Parathyroid adenoma (tissue), 2 donors: ENCODE data around the gene OR13J1.
A peak's percentile ranks its signal among the peaks of the same experiment; 100 is the strongest.

Experiments used
- H2AFZ ChIP-seq: fragments of 300-600 bp; sonication (generic); one replicate; pipeline ENCODE4 v1.7.0; 2017; ENCODE audit warnings: antibody characterized with exemption, mild to moderate bottlenecking
- H3K27ac ChIP-seq: fragments of 300-600 bp; sonication (generic); one replicate; pipeline ENCODE4 v1.7.0; 2017
- H3K27me3 ChIP-seq: fragments of 300-600 bp; sonication (generic); one replicate; pipeline ENCODE4 v1.7.0; 2017; ENCODE audit warnings: low read length; ENCODE audit not compliant: control insufficient read depth, insufficient read depth
- H3K36me3 ChIP-seq: fragments of 300-600 bp; sonication (generic); one replicate; pipeline ENCODE4 v1.7.0; 2017; ENCODE audit warnings: low read length; ENCODE audit not compliant: control insufficient read depth, insufficient read depth
- H3K4me1 ChIP-seq: fragments of 300-600 bp; sonication (generic); one replicate; pipeline ENCODE4 v1.7.0; 2017; ENCODE audit warnings: control low read depth
- H3K4me2 ChIP-seq: fragments of 300-600 bp; sonication (generic); one replicate; pipeline ENCODE4 v1.7.0; 2017; ENCODE audit warnings: low read length
- H3K4me3 ChIP-seq: fragments of 300-600 bp; sonication (generic); one replicate; pipeline ENCODE4 v1.7.0; 2017; ENCODE audit warnings: low read depth, low read length
- H3K79me2 ChIP-seq: fragments of 300-600 bp; sonication (generic); one replicate; pipeline ENCODE4 v1.7.0; 2017; ENCODE audit warnings: control low read depth
- H3K9ac ChIP-seq: fragments of 300-600 bp; sonication (generic); one replicate; pipeline ENCODE4 v1.7.0; 2017; ENCODE audit warnings: mild to moderate bottlenecking
- H3K9me3 ChIP-seq: fragments of 300-600 bp; sonication (generic); one replicate; pipeline ENCODE4 v1.7.0; 2017; ENCODE audit warnings: low read length; ENCODE audit not compliant: control insufficient read depth
- CTCF ChIP-seq: fragments of 300-600 bp; sonication (generic); IDR thresholded peaks from one replicate; pipeline ENCODE4 v1.7.0; 2017; ENCODE audit warnings: antibody characterized with exemption, mild to moderate bottlenecking
- donor health status: primary hyperparathyroidism.

OR13J1 gene

DNA sequence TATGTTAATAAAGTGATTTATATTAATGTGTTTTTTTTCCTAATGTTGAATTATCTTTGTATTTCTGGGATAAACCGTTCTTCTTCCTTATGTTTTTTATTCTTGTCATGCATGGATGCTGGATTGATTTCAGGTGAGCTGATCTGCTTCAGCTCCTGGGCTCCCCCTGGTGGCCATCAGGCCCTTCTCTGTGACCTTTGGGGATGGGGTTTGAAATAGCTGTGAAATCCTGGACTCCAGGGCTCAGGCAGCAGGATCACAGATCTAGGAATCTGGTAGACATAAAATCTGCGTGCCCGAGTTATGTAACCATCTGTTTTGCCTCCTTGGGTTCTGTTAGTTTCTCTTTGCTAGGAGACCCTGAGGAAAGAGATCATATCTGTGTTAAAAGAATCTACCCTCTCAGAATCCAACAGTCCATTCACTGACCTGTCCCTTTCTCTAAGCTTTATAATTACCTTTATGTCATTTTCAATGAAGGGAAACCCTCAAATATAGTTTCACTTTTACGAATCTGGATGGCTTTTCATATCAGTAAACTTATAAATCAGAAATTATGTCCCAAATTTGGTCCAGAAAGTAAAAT, 12.2 kb upstream of the OR13J1 start:
- H3K27ac ChIP-seq = no peak overlapping the region
- H3K4me1 ChIP-seq = no peaks in the 10 kb centered on the region
- H3K4me3 ChIP-seq = no peak overlapping the region
- H3K79me2 ChIP-seq = no peaks in the 10 kb centered on the region
- H2AFZ ChIP-seq = no peak overlapping the region
- peak; percentile 82 for TF ChIP-seq CTCF
- H3K4me2 ChIP-seq = no peak overlapping the region
- no peaks in the 10 kb centered on the region for H3K27me3 ChIP-seq
- no peaks in the 10 kb centered on the region for H3K36me3 ChIP-seq
- H3K9me3 ChIP-seq = no peaks in the 10 kb centered on the region
- H3K9ac ChIP-seq = no peak overlapping the region

- Histone ChIP-seq H3K4me3 (no peak overlapping the region), H3K27ac (no peak overlapping the region), H3K9ac (no peak overlapping the region), H3K4me1 (no peaks in the 10 kb centered on the region), H3K4me2 (no peak overlapping the region), H3K36me3 (no peaks in the 10 kb centered on the region), H3K79me2 (no peaks in the 10 kb centered on the region), H3K9me3 (no peaks in the 10 kb centered on the region), H2AFZ (no peak overlapping the region), H3K27me3 (no peaks in the 10 kb centered on the region)
- TF ChIP-seq CTCF = no peak
These were observed 2.3 kb upstream of the OR13J1 start for GRCh38 chr9:35872505-35872904.

GRCh38 chr9:35871545-35871944, 1.3 kb upstream of the OR13J1 start:
- Histone ChIP-seq H3K36me3 (no peaks in the 10 kb centered on the region), H3K27ac (no peak overlapping the region), H3K9ac (no peak overlapping the region), H3K79me2 (no peaks in the 10 kb centered on the region), H3K27me3 (no peaks in the 10 kb centered on the region), H3K4me3 (no peak overlapping the region), H3K9me3 (no peaks in the 10 kb centered on the region), H2AFZ (no peak overlapping the region), H3K4me2 (no peak overlapping the region), H3K4me1 (no peaks in the 10 kb centered on the region)
- no peak for TF ChIP-seq CTCF

DNA sequence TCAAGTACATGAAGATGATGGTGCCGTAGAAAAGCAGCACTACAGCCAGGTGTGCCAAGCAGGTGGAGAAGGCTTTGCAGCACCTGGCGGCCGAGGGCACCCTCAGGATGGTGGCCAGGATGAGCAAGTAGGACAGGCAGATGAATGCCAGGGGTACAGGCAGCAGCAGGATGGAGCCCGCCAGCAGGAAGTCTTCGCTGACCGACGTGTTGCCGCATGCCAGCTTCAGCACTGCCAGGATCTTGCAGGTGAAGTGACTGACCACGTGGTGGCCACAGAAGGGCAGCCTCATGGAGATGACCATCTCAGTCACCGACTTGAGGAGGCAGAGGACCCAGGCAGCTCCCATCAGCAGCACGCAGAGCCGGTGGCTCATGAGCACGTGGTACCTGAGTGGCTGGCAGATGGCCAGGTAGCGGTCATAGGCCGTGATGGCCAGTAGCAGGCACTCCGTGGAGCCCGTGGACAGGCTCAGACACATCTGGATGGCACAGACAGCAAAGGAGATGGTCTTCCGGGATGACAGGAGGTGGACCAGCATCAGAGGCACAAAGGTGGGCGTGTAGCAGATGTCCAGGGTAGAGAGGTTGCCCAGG, 482 bp downstream of the OR13J1 start:
- Histone ChIP-seq H2AFZ (no peak overlapping the region), H3K4me2 (no peak overlapping the region), H3K27ac (no peak overlapping the region), H3K4me1 (no peaks in the 10 kb centered on the region), H3K79me2 (no peaks in the 10 kb centered on the region), H3K9ac (no peak overlapping the region), H3K27me3 (no peaks in the 10 kb centered on the region), H3K9me3 (no peaks in the 10 kb centered on the region), H3K4me3 (no peak overlapping the region), H3K36me3 (no peaks in the 10 kb centered on the region)
- no peak for TF ChIP-seq CTCF

DNA sequence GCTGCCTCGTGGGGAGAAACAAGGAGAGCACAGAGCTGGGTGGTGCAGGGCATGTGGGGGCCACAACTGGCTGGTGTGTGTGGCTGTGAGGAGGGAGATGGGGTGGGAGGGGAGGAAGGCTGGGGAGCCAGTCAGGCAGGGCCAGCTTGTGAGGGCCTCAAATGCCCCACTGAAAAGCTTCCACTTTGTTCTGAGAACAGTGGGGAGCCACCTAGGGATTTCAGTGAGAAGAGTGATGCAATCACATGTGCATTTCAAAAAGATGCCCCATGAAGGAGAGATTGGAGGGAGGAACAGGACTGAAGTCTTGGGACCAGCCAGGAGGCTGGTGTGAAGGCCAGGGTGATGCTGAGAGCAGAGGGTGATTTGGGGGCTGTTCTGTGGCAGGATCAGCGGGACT, 1.3 kb downstream of the OR13J1 start:
- Histone ChIP-seq H2AFZ (no peak overlapping the region), H3K27ac (no peak overlapping the region), H3K4me1 (no peaks in the 10 kb centered on the region), H3K9ac (no peak overlapping the region), H3K4me3 (no peak overlapping the region), H3K9me3 (no peaks in the 10 kb centered on the region), H3K4me2 (no peak overlapping the region), H3K79me2 (no peaks in the 10 kb centered on the region), H3K27me3 (no peaks in the 10 kb centered on the region), H3K36me3 (no peaks in the 10 kb centered on the region)
- TF ChIP-seq CTCF = no peak
